Measurements from ENCODE around the gene SLC27A4. TPM values are rescaled to one million over a fixed set of nuclear protein-coding genes. Genes with fewer than 3 reads are reported as not detected.

Gene SLC27A4
- total RNA-seq, 2 donors from 2014 or later, result 22.4 to 25.0 TPM

GRCh38 chr9:128321879-128322403, 18.4 kb upstream of the SLC27A4 start:
- DNase-seq, result no peak
- no peak for TF ChIP-seq CTCF (conservative IDR thresholded peaks at IDR 0.05)
- Mint-ChIP-seq H3K4me3 (peak overlapping the region; percentile 93), H3K27me3 (ENCODE audit: insufficient read depth) (no peaks in the 10 kb centered on the region), H3K36me3 (ENCODE audit: low read depth) (peaks cover 26% of the 10 kb centered on the region), H3K4me1 (peaks cover 5% of the 10 kb centered on the region), H3K9me3 (no peaks in the 10 kb centered on the region), H3K27ac (peak overlapping the region; percentile 98)
- Histone ChIP-seq H3K4me3 (ENCODE audit: low read length) (peak overlapping the region; percentile 95), H3K4me1 (ENCODE audit: control insufficient read depth, insufficient read depth, low read length) (no peaks in the 10 kb centered on the region), H3K9me3 (ENCODE audit: control insufficient read depth, low read length) (no peaks in the 10 kb centered on the region), H3K27ac (ENCODE audit: low read depth, low read length) (no peak overlapping the region), H3K9ac (ENCODE audit: extremely low read depth, low read length, poor library complexity, severe bottlenecking) (peak overlapping the region; percentile 72), H3K27me3 (ENCODE audit: control insufficient read depth, insufficient read depth, low read length, poor library complexity, severe bottlenecking) (no peaks in the 10 kb centered on the region), H3K36me3 (ENCODE audit: control insufficient read depth, insufficient read depth, low read length) (peaks cover 21% of the 10 kb centered on the region)
- WGBS, 2 experiments (ENCODE audit: insufficient coverage in 1 of 2, insufficient read length in 1 of 2), result 1 to 2% methylated on average over 17 to 21 of the region's 21 CpGs

GRCh38 chr9:128322404-128323211, 17.7 kb upstream of the SLC27A4 start, which contains the start of the genes COQ4 and TRUB2:
Gene COQ4 (plus strand): TSS chr9:128322839. CDS start chr9:128322859, 20 bp downstream.
Gene TRUB2 (minus strand): TSS chr9:128322447. CDS start chr9:128322408, 39 bp downstream.
- Mint-ChIP-seq H3K27me3 (ENCODE audit: insufficient read depth) (no peaks in the 10 kb centered on the region), H3K4me1 (peaks cover 5% of the 10 kb centered on the region), H3K9me3 (no peaks in the 10 kb centered on the region), H3K27ac (peak within 1 kb of the TSS; percentile 98), H3K4me3 (peak within 1 kb of the TSS; percentile 93), H3K36me3 (ENCODE audit: low read depth) (peaks cover 22% of the 10 kb centered on the region)
- 0% methylated on average over 42 to 83 of the region's 83 CpGs for WGBS, 2 experiments (ENCODE audit: insufficient coverage in 1 of 2, insufficient read length in 1 of 2)
- DNase-seq, result peak; percentile 97
- Histone ChIP-seq H3K27ac (ENCODE audit: low read depth, low read length) (peak within 1 kb of the TSS; percentile 93), H3K9ac (ENCODE audit: extremely low read depth, low read length, poor library complexity, severe bottlenecking) (peak within 1 kb of the TSS; percentile 72), H3K9me3 (ENCODE audit: control insufficient read depth, low read length) (no peaks in the 10 kb centered on the region), H3K4me1 (ENCODE audit: control insufficient read depth, insufficient read depth, low read length) (no peaks in the 10 kb centered on the region), H3K36me3 (ENCODE audit: control insufficient read depth, insufficient read depth, low read length) (peaks cover 18% of the 10 kb centered on the region), H3K27me3 (ENCODE audit: control insufficient read depth, insufficient read depth, low read length, poor library complexity, severe bottlenecking) (no peaks in the 10 kb centered on the region), H3K4me3 (ENCODE audit: low read length) (peak within 1 kb of the TSS; percentile 95)
- TF ChIP-seq CTCF (conservative IDR thresholded peaks at IDR 0.05), result no peak

- Histone ChIP-seq H3K4me1 (ENCODE audit: control insufficient read depth, insufficient read depth, low read length) (no peaks in the 10 kb centered on the region), H3K27me3 (ENCODE audit: control insufficient read depth, insufficient read depth, low read length, poor library complexity, severe bottlenecking) (no peaks in the 10 kb centered on the region), H3K9ac (ENCODE audit: extremely low read depth, low read length, poor library complexity, severe bottlenecking) (peak overlapping the region; percentile 72), H3K36me3 (ENCODE audit: control insufficient read depth, insufficient read depth, low read length) (peaks cover 17% of the 10 kb centered on the region), H3K27ac (ENCODE audit: low read depth, low read length) (peak overlapping the region; percentile 93), H3K4me3 (ENCODE audit: low read length) (peak overlapping the region; percentile 95), H3K9me3 (ENCODE audit: control insufficient read depth, low read length) (no peaks in the 10 kb centered on the region)
- Mint-ChIP-seq H3K27ac (peak overlapping the region; percentile 81), H3K4me3 (peak overlapping the region; percentile 93), H3K4me1 (peaks cover 5% of the 10 kb centered on the region), H3K27me3 (ENCODE audit: insufficient read depth) (no peaks in the 10 kb centered on the region), H3K9me3 (no peaks in the 10 kb centered on the region), H3K36me3 (ENCODE audit: low read depth) (peaks cover 23% of the 10 kb centered on the region)
- 32 to 34% methylated on average over 15 to 16 of the region's 16 CpGs for WGBS, 2 experiments (ENCODE audit: insufficient coverage in 1 of 2, insufficient read length in 1 of 2)
- TF ChIP-seq CTCF (conservative IDR thresholded peaks at IDR 0.05), result no peak
- no peak for DNase-seq
Observed at GRCh38 chr9:128323212-128323730, 17.1 kb upstream of the SLC27A4 start.
